Kidney capillary endothelial cell (primary cell): ENCODE measurements around the gene GPI.
"Not testable (repeated sequence)": the region's sequence is repeated elsewhere in the genome, so short reads cannot be mapped to it uniquely, and the experiment has no call there.

ENCODE experiments used
- DNase-seq: peaks from one replicate; pipeline ENCODE4 v3.0.0-alpha.2; 2018; ENCODE audit warnings: low spot score

Gene GPI

GRCh38 chr19:34364830-34365462 is at the start of gene GPI:
Gene GPI, plus strand, starts transcription at chr19:34365196. Its CDS starts 71 bp downstream, at chr19:34365267.
- peak; percentile 21 for DNase-seq

- DNase-seq, result no peak
Measured at GRCh38 chr19:34316247-34316646, 48.7 kb upstream of the GPI start.

GRCh38 chr19:34316741-34317301 is 48.2 kb upstream of the GPI start:
- peak; percentile 85 for DNase-seq

- DNase-seq, result peak; percentile 33
Measured at GRCh38 chr19:34317311-34317927, 47.6 kb upstream of the GPI start.

- DNase-seq, result no peak
Measured at GRCh38 chr19:34319230-34319585, 45.8 kb upstream of the GPI start.

GRCh38 chr19:34319785-34320184 is 45.2 kb upstream of the GPI start:
- DNase-seq, result peak; percentile 62

- no peak for DNase-seq
Measured at GRCh38 chr19:34320277-34320676, 44.7 kb upstream of the GPI start.

GRCh38 chr19:34321735-34322134 is 43.3 kb upstream of the GPI start:
- DNase-seq, result no peak

- DNase-seq, result no peak
Measured at GRCh38 chr19:34323433-34324204, 41.4 kb upstream of the GPI start.

GRCh38 chr19:34324320-34324719 is 40.7 kb upstream of the GPI start:
- no peak for DNase-seq

- DNase-seq, result no peak
Measured at GRCh38 chr19:34325181-34325580, 39.8 kb upstream of the GPI start.

GRCh38 chr19:34325981-34326787 is 38.8 kb upstream of the GPI start:
- DNase-seq, result no peak

- DNase-seq, result peak; percentile 94
Measured at GRCh38 chr19:34327851-34328250, 37.1 kb upstream of the GPI start.

- no peak for DNase-seq
Measured at GRCh38 chr19:34328982-34329381, 36.0 kb upstream of the GPI start.

GRCh38 chr19:34330116-34330515 is 34.9 kb upstream of the GPI start:
- no peak for DNase-seq

GRCh38 chr19:34330596-34330995 is 34.4 kb upstream of the GPI start:
- DNase-seq, result not testable (repeated sequence)

- DNase-seq, result not testable (repeated sequence)
Measured at GRCh38 chr19:34331596-34331995, 33.4 kb upstream of the GPI start.

GRCh38 chr19:34332027-34332760 is 32.8 kb upstream of the GPI start:
- peak; percentile 79 for DNase-seq

- DNase-seq, result no peak
Measured at GRCh38 chr19:34335914-34336313, 29.1 kb upstream of the GPI start.

GRCh38 chr19:34336781-34337271 is 28.2 kb upstream of the GPI start:
- peak; percentile 47 for DNase-seq

- DNase-seq, result no peak
Measured at GRCh38 chr19:34337739-34338138, 27.3 kb upstream of the GPI start.
